K562 (cell line): ENCODE results near the gene CD69. TPM values are rescaled to one million over a fixed set of nuclear protein-coding genes. Genes with fewer than 3 reads are reported as not detected.
A peak's percentile ranks its signal among the peaks of the same experiment; 100 is the strongest.

Experiments used
- ATAC-seq: fragments of 200-7000 bp; cut with Tn5 transposase; 3 replicates; pipeline ENCODE4 v1.9.1; 2020; ENCODE audit warnings: moderate library complexity
- BruUV-seq: library from RNA; stranded (reverse); fragments of 400-500 nt; replicated peaks from 2 replicates; lab custom pipeline; 2021; lab: Mats Ljungman, UMichigan
- CTCF ChIA-PET: fragments of 300-600 bp; formaldehyde crosslinking; extraction: SDS; loops from one replicate; lab custom pipeline; 2021; ENCODE audit warnings: low intra/inter-chr PET ratio; lab: Yijun Ruan, JAX
- POLR2A ChIA-PET: fragments of 300-600, 350-650 bp; sonication (Branson Sonifier 250); formaldehyde crosslinking; extraction: SDS; loops from one replicate; lab custom pipeline; 2021; ENCODE audit warnings: antibody characterized with exemption, inconsistent platforms; lab: Yijun Ruan, JAX
- DNase-seq, 4 experiments: peaks; one replicate each; pipeline versions ENCODE4 v3.0.0 to v3.0.0-alpha.2; 2011 to 2018; ENCODE audit warnings: low spot score in 3 of 4, mixed read lengths in 3 of 4; ENCODE audit errors: extremely low read depth in 1 of 4
- FAIRE-seq: peaks from 2 replicates; lab custom pipeline; 2011; peaks lifted over from hg19 to GRCh38; lab: Jason Lieb, UNC
- H2AFZ ChIP-seq: 2 replicates; pipeline ENCODE4 v1.6.0; 2011; ENCODE audit warnings: low read depth, low read length, control low read depth, inconsistent platforms
- H3K27ac ChIP-seq: fragments of 200-600 bp; 3 replicates; pipeline ENCODE4 v1.8.0; 2011; ENCODE audit warnings: low read depth, mild to moderate bottlenecking, control low read depth, inconsistent platforms, low read length, moderate library complexity, mixed read lengths; ENCODE audit errors: extremely low read depth
- H3K27me3 ChIP-seq, 2 experiments: fragments of 300-600 bp in 1 of 2; 2 replicates in 1 of 2; 3 replicates in 1 of 2; pipeline versions ENCODE4 v1.6.0 to v1.8.0; 2011; ENCODE audit warnings: inconsistent platforms in 2 of 2, low read length in 2 of 2, mild to moderate bottlenecking in 1 of 2, mixed read lengths in 1 of 2, moderate library complexity in 1 of 2; ENCODE audit not compliant: control insufficient read depth in 2 of 2, insufficient read depth in 2 of 2
- H3K36me3 ChIP-seq: fragments of 300-600 bp; 3 replicates; pipeline ENCODE4 v1.8.0; 2011; ENCODE audit warnings: mild to moderate bottlenecking, low read length, inconsistent platforms; ENCODE audit not compliant: control insufficient read depth, insufficient read depth
- H3K4me1 ChIP-seq, 2 experiments: fragments of 200-600 bp in 1 of 2; replicated peaks in 1 of 2; 2 replicates in 1 of 2; 3 replicates in 1 of 2; pipeline versions ENCODE4 v1.5.1 to v1.8.0; 2011; ENCODE audit warnings: inconsistent platforms in 2 of 2, low read length in 2 of 2, mild to moderate bottlenecking in 1 of 2, mixed read lengths in 1 of 2, moderate library complexity in 1 of 2; ENCODE audit not compliant: control insufficient read depth in 2 of 2, insufficient read depth in 2 of 2
- H3K4me2 ChIP-seq: 2 replicates; pipeline ENCODE4 v1.6.1; 2011; ENCODE audit warnings: low read length, control low read depth, inconsistent platforms, mixed read lengths; ENCODE audit not compliant: insufficient read depth
- H3K4me3 ChIP-seq: fragments of 200-600 bp; sonication (generic), shearing (Covaris generic); 2 replicates; pipeline ENCODE4 v1.5.1; 2016; ENCODE audit warnings: control low read depth, inconsistent platforms
- H3K79me2 ChIP-seq: fragments of 200-600 bp; 3 replicates; pipeline ENCODE4 v1.8.0; 2011; ENCODE audit warnings: low read length, inconsistent platforms; ENCODE audit not compliant: control insufficient read depth, insufficient read depth
- H3K9ac ChIP-seq, 2 experiments: 2 replicates each; pipeline versions ENCODE4 v1.6.0 to v1.6.1; 2011; ENCODE audit warnings: low read depth in 2 of 2, low read length in 2 of 2, control low read depth in 1 of 2, inconsistent platforms in 1 of 2, mild to moderate bottlenecking in 1 of 2, mixed read lengths in 1 of 2; ENCODE audit not compliant: insufficient read depth in 1 of 2
- H3K9me1 ChIP-seq: one replicate; pipeline ENCODE4 v1.6.0; 2011; ENCODE audit warnings: inconsistent platforms, mild to moderate bottlenecking, low read length, moderate library complexity; ENCODE audit not compliant: control insufficient read depth, insufficient read depth
- H3K9me3 ChIP-seq: replicated peaks from 2 replicates; pipeline ENCODE4 v1.5.1; 2011; ENCODE audit warnings: low read depth, low read length, inconsistent platforms; ENCODE audit not compliant: control insufficient read depth, insufficient read depth
- H4K20me1 ChIP-seq: replicated peaks from 2 replicates; pipeline ENCODE4 v1.6.1; 2011; ENCODE audit warnings: low read length, inconsistent platforms, mixed read lengths; ENCODE audit not compliant: control insufficient read depth, insufficient read depth
- ERF ChIP-seq: fragments of 450-650 bp; formaldehyde crosslinking; IDR thresholded peaks from 2 replicates; pipeline ENCODE4 v1.4.0; 2020; ENCODE audit warnings: mild to moderate bottlenecking, mixed read lengths
- FOXK2 ChIP-seq, 2 experiments: fragments of 450-650 bp; IDR thresholded peaks in 1 of 2; conservative IDR thresholded peaks in 1 of 2; 2 replicates each; pipeline ENCODE4 v1.6.1; 2016; ENCODE audit warnings: low read depth in 2 of 2, mild to moderate bottlenecking in 1 of 2
- MCM5 ChIP-seq: fragments of 450-650 bp; IDR thresholded peaks from 2 replicates; pipeline ENCODE4 v1.6.1; 2016; ENCODE audit warnings: low read depth
- RBM22 ChIP-seq: fragments of 200-400 bp; formaldehyde crosslinking; IDR thresholded peaks from 2 replicates; pipeline ENCODE4 v1.6.1; 2018; ENCODE audit warnings: low read length, low read depth; ENCODE audit not compliant: poor library complexity, severe bottlenecking
- SMARCE1 ChIP-seq: fragments of 450-650 bp; IDR thresholded peaks from 2 replicates; pipeline ENCODE4 v1.7.1; 2016; ENCODE audit warnings: mild to moderate bottlenecking
- TAF1 ChIP-seq: IDR thresholded peaks from 2 replicates; pipeline ENCODE4 v1.6.1; 2011; ENCODE audit warnings: mild to moderate bottlenecking, low read length, moderate library complexity; ENCODE audit not compliant: insufficient read depth, control insufficient read depth, severe bottlenecking; ENCODE audit errors: extremely low read depth
- ZNF695 ChIP-seq: fragments of 450-650 bp; formaldehyde crosslinking; IDR thresholded peaks from 2 replicates; pipeline ENCODE4 v1.4.0; 2020; ENCODE audit warnings: mild to moderate bottlenecking, moderate library complexity
- ZNF696 ChIP-seq: fragments of 250-450 bp; sonication (Bioruptor Pico); conservative IDR thresholded peaks from 2 replicates; pipeline ENCODE4 v1.4.0; 2020; ENCODE audit warnings: mild to moderate bottlenecking, moderate library complexity
- ZNF699 ChIP-seq: fragments of 250-450 bp; sonication (Bioruptor Pico); IDR thresholded peaks from 2 replicates; pipeline ENCODE4 v1.8.0; 2021; ENCODE audit warnings: mild to moderate bottlenecking, moderate library complexity; ENCODE audit not compliant: insufficient replicate concordance
- WGBS: fragments of 100-300 bp; shearing (Covaris generic); methylation state at CpG from one replicate; pipeline ENCODE4 v1.1.6; 2016; ENCODE audit warnings: low coverage, mixed read lengths; ENCODE audit not compliant: insufficient coverage; ENCODE audit errors: missing lambda C conversion rate; 5-methylcytosine and 5-hydroxymethylcytosine counted together
- in situ Hi-C: fragments of 300-500 bp; cut with MboI; formaldehyde crosslinking; loops from 4 replicates; pipeline ENCODE4 v1.15.0; 2018; ENCODE audit warnings: inconsistent platforms, mixed read lengths
- intact Hi-C: fragments of 100-400 bp; cut with micrococcal nuclease; formaldehyde crosslinking; loops from 2 replicates; pipeline ENCODE4 v1.14.2; 2022
- polyA plus RNA-seq, 8 experiments: library from polyadenylated mRNA; depleted of rRNA in 4 of 8; stranded (reverse) in 5 of 8; unstranded in 3 of 8; fragments of >200 nt; fragmentation: Nextera tagmentation in 2 of 8; fragmentation: Illumina TruSeq in 1 of 8; extraction: Ambion mirVana in 2 of 8; extraction: Trizol in 1 of 8; gene quantifications; 2 replicates each; pipeline versions ENCODE4 v1.2.1 to v1.2.3, GENCODE V29; 2011 to 2014; ENCODE audit warnings: inconsistent platforms in 1 of 8, missing spikeins in 1 of 8
- total RNA-seq, 7 experiments: library from RNA; depleted of rRNA in 6 of 7; stranded (reverse); fragments of >200 nt in 6 of 7; fragmentation: Illumina TruSeq in 2 of 7; extraction: Trizol in 2 of 7; gene quantifications; 2 replicates each; pipeline versions ENCODE4 v1.2.1 to v1.2.3, GENCODE V29; 2011 to 2021; ENCODE audit warnings: low replicate concordance in 1 of 7
- TF ChIP-seq, protein P1 (sequence below): fragments of 250-450 bp; sonication (Bioruptor Pico); IDR thresholded peaks from 2 replicates; pipeline ENCODE4 v1.5.0; 2021
- TF ChIP-seq, protein P2 (sequence below): IDR thresholded peaks from 3 replicates; pipeline ENCODE4 v1.6.1; 2011; ENCODE audit warnings: borderline replicate concordance, mild to moderate bottlenecking; ENCODE audit not compliant: insufficient read length, insufficient read depth
- TF ChIP-seq, protein P3 (sequence below): fragments of 250-450 bp; sonication (Bioruptor Pico); IDR thresholded peaks from 2 replicates; pipeline ENCODE4 v1.8.0; 2021; ENCODE audit warnings: mild to moderate bottlenecking, moderate library complexity
- TF ChIP-seq, protein P4 (sequence below), 3 experiments: fragments of 200-800 bp in 1 of 3; sonication (Bioruptor generic) in 1 of 3; sonication (generic) in 1 of 3; formaldehyde crosslinking in 1 of 3; IDR thresholded peaks; 2 replicates each; pipeline versions ENCODE4 v1.6.1 to v1.8.0; 2016 to 2022; ENCODE audit warnings: mild to moderate bottlenecking in 2 of 3, missing compliant biosample characterization in 2 of 3, missing genetic modification characterization in 2 of 3, missing genetic modification reagents in 1 of 3

CD69 gene
- total and polyA plus RNA-seq, 9 of the 15 experiments (the other 6 are each of a cell fraction or from before 2014, with no cell fraction given), result 11.7 to 243 (median 54.4) TPM

- no peak for FAIRE-seq
- Histone ChIP-seq H3K4me1 (no peaks in the 10 kb centered on the region; a peak in 1 of 5 replicates), H3K9me1 (no peaks in the 10 kb centered on the region), H3K27me3 (no peaks in the 10 kb centered on the region), H3K36me3 (peaks cover 43% of the 10 kb centered on the region), H3K9me3 (no peaks in the 10 kb centered on the region), H3K9ac (no peak overlapping the region), H2AFZ (no peak overlapping the region), H3K4me3 (no peak overlapping the region), H3K4me2 (no peak overlapping the region), H3K27ac (no peak overlapping the region; the same call in 2 of the 3 replicates), H4K20me1 (no peaks in the 10 kb centered on the region; the same call in 1 of the 2 replicates), H3K79me2 (peaks cover 37% of the 10 kb centered on the region)
- intact Hi-C loops (loop anchor here (5.0 kb wide), 1 partner anchor 175 kb away; no protein-coding TSS in a partner anchor), in situ Hi-C loops (loop anchor here (5.0 kb wide), 1 partner anchor 45 kb away; no protein-coding TSS in a partner anchor)
- POLR2A ChIA-PET, result interaction anchor here (0.7 to 1.8 kb wide), 4 partner anchors 9 to 46 kb away, joined by 3 to 8 read pairs (median 4); partner anchors contain the start of gene CD69
- BruUV-seq, result no TSS peak
- peak; percentile 27 for ATAC-seq
- 90% methylated on average over 2 of the region's 2 CpGs for WGBS
- CTCF ChIA-PET, result interaction anchor here (1.1 to 5.7 kb wide), 2 partner anchors 46 to 174 kb away, joined by 5 to 71 read pairs; no protein-coding TSS in a partner anchor
- DNase-seq, result no peak
- TF ChIP-seq MCM5 (no peak), FOXK2 (conservative IDR thresholded peaks at IDR 0.05 in 1 of 2, IDR thresholded peaks at IDR 0.05 in 1 of 2; ENCODE audit: low read depth in 2 of 2) (no peak), ZNF696 (CRISPR knock-in tag) (no peak), SMARCE1 (no peak), ZNF695 (0 out of 2 replicates have a peak, but pooled peaks have one; percentile 28), ERF (CRISPR knock-in tag) (no peak), ZNF699 (CRISPR knock-in tag) (no peak), RBM22 (peak; percentile 99), TAF1 (no peak)
- TF ChIP-seq, protein P1, sequence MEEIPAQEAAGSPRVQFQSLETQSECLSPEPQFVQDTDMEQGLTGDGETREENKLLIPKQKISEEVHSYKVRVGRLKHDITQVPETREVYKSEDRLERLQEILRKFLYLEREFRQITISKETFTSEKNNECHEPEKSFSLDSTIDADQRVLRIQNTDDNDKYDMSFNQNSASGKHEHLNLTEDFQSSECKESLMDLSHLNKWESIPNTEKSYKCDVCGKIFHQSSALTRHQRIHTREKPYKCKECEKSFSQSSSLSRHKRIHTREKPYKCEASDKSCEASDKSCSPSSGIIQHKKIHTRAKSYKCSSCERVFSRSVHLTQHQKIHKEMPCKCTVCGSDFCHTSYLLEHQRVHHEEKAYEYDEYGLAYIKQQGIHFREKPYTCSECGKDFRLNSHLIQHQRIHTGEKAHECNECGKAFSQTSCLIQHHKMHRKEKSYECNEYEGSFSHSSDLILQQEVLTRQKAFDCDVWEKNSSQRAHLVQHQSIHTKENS (CRISPR knock-in tag), result no peak
- TF ChIP-seq, protein P2, sequence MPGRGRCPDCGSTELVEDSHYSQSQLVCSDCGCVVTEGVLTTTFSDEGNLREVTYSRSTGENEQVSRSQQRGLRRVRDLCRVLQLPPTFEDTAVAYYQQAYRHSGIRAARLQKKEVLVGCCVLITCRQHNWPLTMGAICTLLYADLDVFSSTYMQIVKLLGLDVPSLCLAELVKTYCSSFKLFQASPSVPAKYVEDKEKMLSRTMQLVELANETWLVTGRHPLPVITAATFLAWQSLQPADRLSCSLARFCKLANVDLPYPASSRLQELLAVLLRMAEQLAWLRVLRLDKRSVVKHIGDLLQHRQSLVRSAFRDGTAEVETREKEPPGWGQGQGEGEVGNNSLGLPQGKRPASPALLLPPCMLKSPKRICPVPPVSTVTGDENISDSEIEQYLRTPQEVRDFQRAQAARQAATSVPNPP, result no peak
- TF ChIP-seq, protein P3, sequence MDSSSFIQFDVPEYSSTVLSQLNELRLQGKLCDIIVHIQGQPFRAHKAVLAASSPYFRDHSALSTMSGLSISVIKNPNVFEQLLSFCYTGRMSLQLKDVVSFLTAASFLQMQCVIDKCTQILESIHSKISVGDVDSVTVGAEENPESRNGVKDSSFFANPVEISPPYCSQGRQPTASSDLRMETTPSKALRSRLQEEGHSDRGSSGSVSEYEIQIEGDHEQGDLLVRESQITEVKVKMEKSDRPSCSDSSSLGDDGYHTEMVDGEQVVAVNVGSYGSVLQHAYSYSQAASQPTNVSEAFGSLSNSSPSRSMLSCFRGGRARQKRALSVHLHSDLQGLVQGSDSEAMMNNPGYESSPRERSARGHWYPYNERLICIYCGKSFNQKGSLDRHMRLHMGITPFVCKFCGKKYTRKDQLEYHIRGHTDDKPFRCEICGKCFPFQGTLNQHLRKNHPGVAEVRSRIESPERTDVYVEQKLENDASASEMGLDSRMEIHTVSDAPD (CRISPR knock-in tag), result no peak
- TF ChIP-seq, protein P4, sequence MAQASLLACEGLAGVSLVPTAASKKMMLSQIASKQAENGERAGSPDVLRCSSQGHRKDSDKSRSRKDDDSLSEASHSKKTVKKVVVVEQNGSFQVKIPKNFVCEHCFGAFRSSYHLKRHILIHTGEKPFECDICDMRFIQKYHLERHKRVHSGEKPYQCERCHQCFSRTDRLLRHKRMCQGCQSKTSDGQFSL (CRISPR knock-in tag; IDR thresholded peaks at IDR 0.05), result no peak
- TF ChIP-seq, protein P4 (tag; IDR thresholded peaks at IDR 0.05), result no peak
These were observed 8.4 kb downstream of the CD69 start for GRCh38 chr12:9752145-9752933.
